22Rv1 (cell line): ENCODE data around the gene INTS11.

Source experiments
- H3K27ac ChIP-seq: fragments of 450-650 bp; 2 replicates; pipeline ENCODE4 v1.5.1; 2017
- ZFX ChIP-seq: fragments of 450-650 bp; IDR thresholded peaks from 2 replicates; pipeline ENCODE4 v1.6.1; 2017; ENCODE audit warnings: antibody characterized with exemption, borderline replicate concordance
- TF ChIP-seq, protein P1 (sequence below): fragments of 450-650 bp; IDR thresholded peaks from 2 replicates; pipeline ENCODE4 v1.5.1; 2017; ENCODE audit warnings: mild to moderate bottlenecking

The INTS11 gene

DNA sequence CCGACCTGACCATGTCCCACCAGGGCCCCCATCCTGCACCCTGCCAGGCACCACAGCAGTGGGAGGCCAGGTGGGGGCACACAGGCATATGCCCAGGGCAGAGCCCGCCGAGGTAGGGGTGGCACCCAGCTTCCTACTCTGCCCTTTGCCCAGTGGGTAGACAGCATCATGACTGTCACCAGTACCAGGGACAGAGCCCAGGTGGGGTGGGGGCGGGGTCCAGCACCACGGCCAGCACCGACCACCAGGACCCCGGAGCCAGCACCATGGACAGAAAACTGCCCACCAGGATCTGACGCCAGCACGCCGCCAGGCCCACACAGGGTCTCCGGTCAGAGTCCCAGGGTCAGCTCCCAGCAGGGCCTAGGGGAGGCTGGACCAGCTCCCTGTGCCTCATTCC lies 10.4 kb upstream of the INTS11 start:
- TF ChIP-seq, protein P1, sequence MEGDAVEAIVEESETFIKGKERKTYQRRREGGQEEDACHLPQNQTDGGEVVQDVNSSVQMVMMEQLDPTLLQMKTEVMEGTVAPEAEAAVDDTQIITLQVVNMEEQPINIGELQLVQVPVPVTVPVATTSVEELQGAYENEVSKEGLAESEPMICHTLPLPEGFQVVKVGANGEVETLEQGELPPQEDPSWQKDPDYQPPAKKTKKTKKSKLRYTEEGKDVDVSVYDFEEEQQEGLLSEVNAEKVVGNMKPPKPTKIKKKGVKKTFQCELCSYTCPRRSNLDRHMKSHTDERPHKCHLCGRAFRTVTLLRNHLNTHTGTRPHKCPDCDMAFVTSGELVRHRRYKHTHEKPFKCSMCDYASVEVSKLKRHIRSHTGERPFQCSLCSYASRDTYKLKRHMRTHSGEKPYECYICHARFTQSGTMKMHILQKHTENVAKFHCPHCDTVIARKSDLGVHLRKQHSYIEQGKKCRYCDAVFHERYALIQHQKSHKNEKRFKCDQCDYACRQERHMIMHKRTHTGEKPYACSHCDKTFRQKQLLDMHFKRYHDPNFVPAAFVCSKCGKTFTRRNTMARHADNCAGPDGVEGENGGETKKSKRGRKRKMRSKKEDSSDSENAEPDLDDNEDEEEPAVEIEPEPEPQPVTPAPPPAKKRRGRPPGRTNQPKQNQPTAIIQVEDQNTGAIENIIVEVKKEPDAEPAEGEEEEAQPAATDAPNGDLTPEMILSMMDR = no peak
- TF ChIP-seq ZFX = no peak

DNA sequence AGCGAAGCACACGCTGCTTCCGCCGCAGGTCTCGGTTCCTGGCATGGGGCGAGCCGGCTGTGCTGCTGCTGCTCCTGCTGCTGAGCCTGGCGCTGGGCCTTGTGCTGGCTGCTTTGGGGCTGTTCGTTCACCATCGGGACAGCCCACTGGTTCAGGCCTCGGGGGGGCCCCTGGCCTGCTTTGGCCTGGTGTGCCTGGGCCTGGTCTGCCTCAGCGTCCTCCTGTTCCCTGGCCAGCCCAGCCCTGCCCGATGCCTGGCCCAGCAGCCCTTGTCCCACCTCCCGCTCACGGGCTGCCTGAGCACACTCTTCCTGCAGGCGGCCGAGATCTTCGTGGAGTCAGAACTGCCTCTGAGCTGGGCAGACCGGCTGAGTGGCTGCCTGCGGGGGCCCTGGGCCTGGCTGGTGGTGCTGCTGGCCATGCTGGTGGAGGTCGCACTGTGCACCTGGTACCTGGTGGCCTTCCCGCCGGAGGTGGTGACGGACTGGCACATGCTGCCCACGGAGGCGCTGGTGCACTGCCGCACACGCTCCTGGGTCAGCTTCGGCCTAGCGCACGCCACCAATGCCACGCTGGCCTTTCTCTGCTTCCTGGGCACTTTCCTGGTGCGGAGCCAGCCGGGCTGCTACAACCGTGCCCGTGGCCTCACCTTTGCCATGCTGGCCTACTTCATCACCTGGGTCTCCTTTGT lies 9.2 kb upstream of the INTS11 start:
- H3K27ac ChIP-seq = peak overlapping the region; percentile 75
- TF ChIP-seq ZFX = no peak
- TF ChIP-seq, protein P1 = no peak

More for the DNA sequence above, 10.4 kb upstream of the INTS11 start:
- peak overlapping the region; percentile 75; the same call in 1 of the 2 replicates for H3K27ac ChIP-seq

DNA sequence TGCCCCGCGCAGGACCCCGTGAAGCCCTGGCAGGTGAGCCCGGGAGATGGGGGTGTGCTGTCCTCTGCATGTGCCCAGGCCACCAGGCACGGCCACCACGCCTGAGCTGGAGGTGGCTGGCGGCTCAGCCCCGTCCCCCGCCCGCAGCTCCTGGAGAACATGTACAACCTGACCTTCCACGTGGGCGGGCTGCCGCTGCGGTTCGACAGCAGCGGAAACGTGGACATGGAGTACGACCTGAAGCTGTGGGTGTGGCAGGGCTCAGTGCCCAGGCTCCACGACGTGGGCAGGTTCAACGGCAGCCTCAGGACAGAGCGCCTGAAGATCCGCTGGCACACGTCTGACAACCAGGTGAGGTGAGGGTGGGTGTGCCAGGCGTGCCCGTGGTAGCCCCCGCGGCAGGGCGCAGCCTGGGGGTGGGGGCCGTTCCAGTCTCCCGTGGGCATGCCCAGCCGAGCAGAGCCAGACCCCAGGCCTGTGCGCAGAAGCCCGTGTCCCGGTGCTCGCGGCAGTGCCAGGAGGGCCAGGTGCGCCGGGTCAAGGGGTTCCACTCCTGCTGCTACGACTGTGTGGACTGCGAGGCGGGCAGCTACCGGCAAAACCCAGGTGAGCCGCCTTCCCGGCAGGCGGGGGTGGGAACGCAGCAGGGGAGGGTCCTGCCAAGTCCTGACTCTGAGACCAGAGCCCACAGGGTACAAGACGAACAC lies 8.5 kb upstream of the INTS11 start:
- H3K27ac ChIP-seq = peak overlapping the region; percentile 75
- TF ChIP-seq ZFX = no peak

DNA sequence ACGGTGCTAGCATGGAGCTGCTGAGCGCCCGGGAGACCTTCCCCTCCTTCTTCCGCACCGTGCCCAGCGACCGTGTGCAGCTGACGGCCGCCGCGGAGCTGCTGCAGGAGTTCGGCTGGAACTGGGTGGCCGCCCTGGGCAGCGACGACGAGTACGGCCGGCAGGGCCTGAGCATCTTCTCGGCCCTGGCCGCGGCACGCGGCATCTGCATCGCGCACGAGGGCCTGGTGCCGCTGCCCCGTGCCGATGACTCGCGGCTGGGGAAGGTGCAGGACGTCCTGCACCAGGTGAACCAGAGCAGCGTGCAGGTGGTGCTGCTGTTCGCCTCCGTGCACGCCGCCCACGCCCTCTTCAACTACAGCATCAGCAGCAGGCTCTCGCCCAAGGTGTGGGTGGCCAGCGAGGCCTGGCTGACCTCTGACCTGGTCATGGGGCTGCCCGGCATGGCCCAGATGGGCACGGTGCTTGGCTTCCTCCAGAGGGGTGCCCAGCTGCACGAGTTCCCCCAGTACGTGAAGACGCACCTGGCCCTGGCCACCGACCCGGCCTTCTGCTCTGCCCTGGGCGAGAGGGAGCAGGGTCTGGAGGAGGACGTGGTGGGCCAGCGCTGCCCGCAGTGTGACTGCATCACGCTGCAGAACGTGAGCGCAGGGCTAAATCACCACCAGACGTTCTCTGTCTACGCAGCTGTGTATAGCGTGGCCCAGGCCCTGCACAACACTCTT lies 7.7 kb upstream of the INTS11 start:
- H3K27ac ChIP-seq = peak overlapping the region; percentile 75
- TF ChIP-seq ZFX = no peak
- TF ChIP-seq, protein P1 = no peak

DNA sequence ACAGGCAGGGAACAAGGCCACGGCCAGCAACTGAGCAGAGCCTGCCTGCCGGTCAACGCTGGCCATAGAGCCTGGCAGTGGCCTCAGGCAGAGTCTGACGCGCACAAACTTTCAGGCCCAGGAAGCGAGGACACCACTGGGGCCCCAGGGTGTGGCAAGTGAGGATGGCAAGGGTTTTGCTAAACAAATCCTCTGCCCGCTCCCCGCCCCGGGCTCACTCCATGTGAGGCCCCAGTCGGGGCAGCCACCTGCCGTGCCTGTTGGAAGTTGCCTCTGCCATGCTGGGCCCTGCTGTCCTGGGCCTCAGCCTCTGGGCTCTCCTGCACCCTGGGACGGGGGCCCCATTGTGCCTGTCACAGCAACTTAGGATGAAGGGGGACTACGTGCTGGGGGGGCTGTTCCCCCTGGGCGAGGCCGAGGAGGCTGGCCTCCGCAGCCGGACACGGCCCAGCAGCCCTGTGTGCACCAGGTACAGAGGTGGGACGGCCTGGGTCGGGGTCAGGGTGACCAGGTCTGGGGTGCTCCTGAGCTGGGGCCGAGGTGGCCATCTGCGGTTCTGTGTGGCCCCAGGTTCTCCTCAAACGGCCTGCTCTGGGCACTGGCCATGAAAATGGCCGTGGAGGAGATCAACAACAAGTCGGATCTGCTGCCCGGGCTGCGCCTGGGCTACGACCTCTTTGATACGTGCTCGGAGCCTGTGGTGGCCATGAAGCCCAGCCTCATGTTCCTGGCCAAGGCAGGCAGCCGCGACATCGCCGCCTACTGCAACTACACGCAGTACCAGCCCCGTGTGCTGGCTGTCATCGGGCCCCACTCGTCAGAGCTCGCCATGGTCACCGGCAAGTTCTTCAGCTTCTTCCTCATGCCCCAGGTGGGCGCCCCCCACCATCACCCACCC lies 6.9 kb upstream of the INTS11 start, which contains the start of gene TAS1R3:
TAS1R3 (plus strand) TSS at position 213 of the 898 bp plus-strand sequence; CDS start at position 279, 66 bp downstream.
- TF ChIP-seq, protein P1 = peak; percentile 18; the same call in 1 of the 2 replicates
- TF ChIP-seq ZFX = no peak
- H3K27ac ChIP-seq = peak within 1 kb of the TSS; percentile 75

DNA sequence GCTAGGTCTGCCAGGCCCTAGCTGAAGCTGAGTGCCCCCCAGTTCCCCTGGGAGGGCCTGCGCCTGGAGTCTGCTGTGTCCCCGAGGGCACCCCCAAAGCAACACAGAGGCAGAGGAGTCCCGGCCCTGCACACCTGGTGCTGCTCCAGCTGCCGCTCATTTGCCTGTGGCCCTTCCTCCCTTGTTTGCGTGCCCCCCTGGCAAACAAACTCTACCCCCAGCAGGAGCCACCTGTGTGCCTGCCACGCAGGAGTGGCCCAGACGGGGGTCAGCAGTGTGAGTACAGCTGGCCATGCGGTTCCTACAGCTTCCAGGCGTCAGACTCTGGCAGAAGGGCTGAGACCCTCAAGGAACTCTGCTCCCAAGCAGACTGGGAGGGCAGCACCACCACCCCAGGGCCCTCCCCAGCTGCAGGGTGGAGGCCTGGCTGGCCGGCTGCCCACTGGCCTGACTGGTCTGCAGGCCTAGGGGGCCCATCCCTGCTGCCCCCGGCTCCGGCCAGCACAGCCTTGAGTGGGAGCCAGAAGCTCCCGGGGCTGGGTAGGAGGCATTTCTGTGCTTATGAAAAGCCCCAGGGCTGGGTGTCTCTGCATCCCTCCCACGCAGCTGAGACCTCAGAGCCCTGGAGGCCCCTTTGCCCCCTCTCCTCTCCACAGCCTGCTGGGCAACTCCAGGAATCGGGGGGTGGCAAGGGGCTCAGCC lies 6.1 kb upstream of the INTS11 start:
- TF ChIP-seq, protein P1 = no peak
- no peak for TF ChIP-seq ZFX
- H3K27ac ChIP-seq = no peak overlapping the region
